ENCODE results near the gene USP38. TPM values are rescaled to one million over a fixed set of nuclear protein-coding genes. Genes with fewer than 3 reads are reported as not detected.

Gene USP38
- total RNA-seq, 3 donors from 2014 or later, result 19.7 to 28.2 (median 21.6) TPM

- TF ChIP-seq POLR2A (IDR thresholded peaks at IDR 0.05) (no peak), CTCF (IDR thresholded peaks at IDR 0.05) (no peak), POLR2AphosphoS5 (IDR thresholded peaks at IDR 0.05) (no peak)
- no peaks in the 10 kb centered on the region for H3K9me3 ChIP-seq
- H3K4me3 ChIP-seq, result no peak overlapping the region
- H3K27me3 ChIP-seq, result no peaks in the 10 kb centered on the region
- no peak overlapping the region for H3K27ac ChIP-seq
- no peak for DNase-seq (ENCODE audit: low spot score in 2 of 2)
- no peaks in the 10 kb centered on the region for H3K36me3 ChIP-seq
- intact Hi-C loops (cut with DNase I; ENCODE audit: low total_unique reads), result no loop called here
- no peaks in the 10 kb centered on the region for H3K4me1 ChIP-seq
Measured at GRCh38 chr4:143241892-143242291, 57.2 kb downstream of the USP38 start.

- Histone ChIP-seq H3K36me3 (no peaks in the 10 kb centered on the region), H3K4me1 (no peaks in the 10 kb centered on the region), H3K27ac (no peak overlapping the region), H3K9me3 (no peaks in the 10 kb centered on the region), H3K27me3 (no peaks in the 10 kb centered on the region), H3K4me3 (no peak overlapping the region)
- DNase-seq (ENCODE audit: low spot score in 2 of 2), result no peak
- TF ChIP-seq CTCF (IDR thresholded peaks at IDR 0.05), result no peak
- no peak for TF ChIP-seq POLR2A (IDR thresholded peaks at IDR 0.05)
- TF ChIP-seq POLR2AphosphoS5 (IDR thresholded peaks at IDR 0.05), result no peak
- intact Hi-C loops (cut with DNase I; ENCODE audit: low total_unique reads), result no loop called here
Measured at GRCh38 chr4:143243041-143243440, 58.3 kb downstream of the USP38 start.

- no peaks in the 10 kb centered on the region for H3K4me1 ChIP-seq
- H3K4me3 ChIP-seq, result no peak overlapping the region
- no peak for DNase-seq (ENCODE audit: low spot score in 2 of 2)
- H3K36me3 ChIP-seq, result no peaks in the 10 kb centered on the region
- no peak overlapping the region for H3K27ac ChIP-seq
- intact Hi-C loops (cut with DNase I; ENCODE audit: low total_unique reads), result no loop called here
- no peaks in the 10 kb centered on the region for H3K9me3 ChIP-seq
- no peak for TF ChIP-seq POLR2AphosphoS5 (IDR thresholded peaks at IDR 0.05)
- TF ChIP-seq POLR2A (IDR thresholded peaks at IDR 0.05), result no peak
- no peaks in the 10 kb centered on the region for H3K27me3 ChIP-seq
Measured at GRCh38 chr4:143246977-143247376, 62.3 kb downstream of the USP38 start.

- intact Hi-C loops (cut with DNase I; ENCODE audit: low total_unique reads), result no loop called here
- Histone ChIP-seq H3K36me3 (no peaks in the 10 kb centered on the region), H3K4me3 (no peak overlapping the region), H3K27ac (no peak overlapping the region), H3K9me3 (no peaks in the 10 kb centered on the region), H3K4me1 (no peaks in the 10 kb centered on the region), H3K27me3 (no peaks in the 10 kb centered on the region)
- no peak for DNase-seq (ENCODE audit: low spot score in 2 of 2)
- TF ChIP-seq CTCF (IDR thresholded peaks at IDR 0.05), result no peak
- TF ChIP-seq POLR2AphosphoS5 (IDR thresholded peaks at IDR 0.05), result no peak
- no peak for TF ChIP-seq POLR2A (IDR thresholded peaks at IDR 0.05)
Measured at GRCh38 chr4:143247866-143248265, 63.1 kb downstream of the USP38 start.

- Histone ChIP-seq H3K4me1 (no peaks in the 10 kb centered on the region), H3K4me3 (no peak overlapping the region), H3K27me3 (no peaks in the 10 kb centered on the region), H3K9me3 (no peaks in the 10 kb centered on the region), H3K36me3 (no peaks in the 10 kb centered on the region), H3K27ac (peak overlapping the region in 1 of 2 donors; percentile 21)
- intact Hi-C loops (cut with DNase I; ENCODE audit: low total_unique reads), result no loop called here
- DNase-seq (ENCODE audit: low spot score in 2 of 2), result no peak
- TF ChIP-seq CTCF (IDR thresholded peaks at IDR 0.05) (no peak), POLR2A (IDR thresholded peaks at IDR 0.05) (no peak), POLR2AphosphoS5 (IDR thresholded peaks at IDR 0.05) (no peak)
Measured at GRCh38 chr4:143248827-143249226, 64.1 kb downstream of the USP38 start.

- TF ChIP-seq CTCF (IDR thresholded peaks at IDR 0.05) (no peak), POLR2A (IDR thresholded peaks at IDR 0.05) (no peak), POLR2AphosphoS5 (IDR thresholded peaks at IDR 0.05) (no peak)
- H3K27me3 ChIP-seq, result no peaks in the 10 kb centered on the region
- H3K9me3 ChIP-seq, result no peaks in the 10 kb centered on the region
- H3K36me3 ChIP-seq, result no peaks in the 10 kb centered on the region
- H3K4me3 ChIP-seq, result no peak overlapping the region
- intact Hi-C loops (cut with DNase I; ENCODE audit: low total_unique reads), result no loop called here
- DNase-seq (ENCODE audit: low spot score in 2 of 2), result no peak
- no peak overlapping the region for H3K27ac ChIP-seq
- H3K4me1 ChIP-seq, result no peaks in the 10 kb centered on the region
Measured at GRCh38 chr4:143250617-143251016, 65.9 kb downstream of the USP38 start.
